GM19099 (cell line): ENCODE measurements around the gene SNAPC4.

ENCODE experiments used
- POLR2A ChIP-seq: IDR thresholded peaks from 3 replicates; pipeline ENCODE4 v1.6.1; 2011; ENCODE audit warnings: low read depth; ENCODE audit not compliant: insufficient read length; ENCODE audit errors: extremely low read depth

Gene SNAPC4

GRCh38 chr9:136363949-136364748 is 35.8 kb downstream of the SNAPC4 start:
- TF ChIP-seq POLR2A: no peak

DNA sequence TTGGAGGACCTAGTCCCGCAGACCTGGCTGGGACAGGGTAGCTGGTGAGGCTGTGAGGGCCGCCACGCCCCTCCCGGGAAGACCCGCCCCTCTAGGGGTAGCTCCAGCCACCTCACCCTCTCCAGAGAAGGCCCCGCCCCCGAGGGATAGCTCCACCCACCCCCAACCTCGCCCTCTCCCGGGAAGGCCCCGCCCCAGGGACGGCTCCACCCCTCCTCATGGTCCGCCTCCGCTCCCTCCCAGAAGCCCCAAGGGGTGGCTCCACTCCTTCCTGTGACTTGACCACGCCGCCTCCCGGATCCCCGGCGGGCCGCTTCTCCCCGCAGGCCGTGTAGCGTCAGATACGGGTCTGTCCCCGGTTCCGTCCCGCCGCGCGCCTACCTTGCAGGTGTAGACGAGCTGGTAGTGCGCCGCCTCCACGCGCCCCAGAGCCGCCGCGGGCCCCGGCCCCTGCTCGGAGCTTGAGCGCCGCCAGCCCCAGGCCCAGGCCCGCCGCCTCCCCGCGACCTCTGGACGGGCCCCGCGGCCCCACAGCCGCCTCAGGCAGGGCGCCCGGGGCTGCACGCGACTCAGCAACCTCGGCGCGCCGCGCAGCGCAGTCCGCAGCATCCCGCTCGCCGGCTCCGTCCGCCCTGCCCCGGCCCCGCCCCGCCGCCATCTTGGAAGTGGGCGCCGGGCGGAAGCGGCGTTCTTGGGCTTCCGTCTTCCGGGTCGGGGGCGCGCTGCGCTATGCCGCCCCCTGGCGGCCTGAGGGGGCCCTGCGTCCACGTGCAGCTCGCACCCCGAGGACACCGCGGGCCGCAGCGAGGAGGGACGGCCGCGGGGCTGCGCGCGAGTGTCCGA is 36.6 kb downstream of the SNAPC4 start, which contains the start of gene DNLZ:
DNLZ (minus strand) TSS at position 639 of the 843 bp plus-strand sequence; CDS start at position 609, 30 bp downstream.
- TF ChIP-seq POLR2A: peak; percentile 80

- no peak for TF ChIP-seq POLR2A
Observed at GRCh38 chr9:136362450-136362784, 37.6 kb downstream of the SNAPC4 start.

DNA sequence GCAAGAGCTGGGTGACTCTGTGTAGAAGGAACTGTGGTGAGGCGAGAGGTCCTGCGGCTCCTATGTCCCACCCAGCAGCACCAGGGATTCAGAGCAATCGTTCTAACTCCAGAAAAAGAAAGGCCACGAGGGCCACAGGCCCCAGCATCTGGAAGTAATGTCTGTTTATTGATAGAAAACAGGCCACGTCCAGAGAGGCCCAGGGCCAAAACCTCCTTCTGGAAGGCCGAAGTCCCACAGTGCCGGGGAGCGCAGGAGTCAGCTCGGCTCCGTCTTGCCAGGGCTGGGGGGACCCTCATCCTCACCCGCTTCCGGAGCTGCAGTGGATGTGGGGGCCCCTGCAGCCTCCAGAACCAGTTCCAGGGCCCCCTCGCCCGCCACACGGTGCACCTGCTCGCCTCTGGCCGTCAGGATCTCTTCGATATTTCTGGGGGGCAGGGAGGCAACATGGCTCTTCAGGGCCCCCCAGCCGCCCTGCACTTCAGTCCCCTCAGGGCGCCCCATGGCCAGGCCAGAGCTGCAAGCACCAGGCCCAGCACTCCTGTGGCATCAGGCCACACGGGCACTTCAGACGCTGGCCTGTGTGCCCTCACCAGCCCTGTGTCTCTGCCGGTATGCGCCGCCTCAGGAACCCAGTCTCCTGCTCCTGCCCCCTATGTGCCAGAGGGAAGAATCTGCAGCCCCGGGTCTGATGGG is 38.1 kb downstream of the SNAPC4 start:
- no peak for TF ChIP-seq POLR2A

DNA sequence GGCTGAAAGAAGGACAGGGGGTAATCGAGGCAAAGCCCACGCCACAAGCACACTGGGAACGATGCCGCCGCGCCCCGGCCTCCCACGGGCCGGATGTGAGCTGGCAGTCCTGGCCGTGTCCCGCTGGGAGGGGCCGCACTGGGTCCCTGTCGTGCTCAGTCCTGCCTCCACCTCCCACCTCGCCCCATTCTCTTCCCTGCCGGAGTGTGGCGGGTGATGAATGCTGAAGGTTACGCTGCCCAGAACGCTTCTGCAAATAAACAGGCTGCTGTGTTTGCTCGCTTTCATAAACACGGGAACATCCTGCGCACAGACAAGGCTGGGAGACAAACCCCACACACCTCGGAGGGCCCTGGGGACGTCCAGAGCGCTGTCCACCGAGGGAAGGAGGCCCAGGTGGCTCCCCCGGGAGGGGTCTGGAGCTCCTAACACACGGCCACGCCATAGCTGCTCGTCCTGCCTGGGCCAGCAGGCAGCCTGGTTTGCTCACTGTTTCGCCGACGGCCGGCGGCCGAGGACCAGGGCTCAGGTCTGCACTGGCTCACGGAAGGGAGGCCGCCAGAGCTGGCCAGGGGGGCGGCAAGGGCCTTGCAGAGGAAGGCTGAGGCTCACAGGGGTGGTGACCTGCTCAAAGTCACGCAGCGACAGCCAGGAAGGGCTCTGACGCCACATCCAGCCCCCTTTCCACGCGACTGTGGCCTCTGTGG is 38.8 kb downstream of the SNAPC4 start:
- TF ChIP-seq POLR2A: no peak

DNA sequence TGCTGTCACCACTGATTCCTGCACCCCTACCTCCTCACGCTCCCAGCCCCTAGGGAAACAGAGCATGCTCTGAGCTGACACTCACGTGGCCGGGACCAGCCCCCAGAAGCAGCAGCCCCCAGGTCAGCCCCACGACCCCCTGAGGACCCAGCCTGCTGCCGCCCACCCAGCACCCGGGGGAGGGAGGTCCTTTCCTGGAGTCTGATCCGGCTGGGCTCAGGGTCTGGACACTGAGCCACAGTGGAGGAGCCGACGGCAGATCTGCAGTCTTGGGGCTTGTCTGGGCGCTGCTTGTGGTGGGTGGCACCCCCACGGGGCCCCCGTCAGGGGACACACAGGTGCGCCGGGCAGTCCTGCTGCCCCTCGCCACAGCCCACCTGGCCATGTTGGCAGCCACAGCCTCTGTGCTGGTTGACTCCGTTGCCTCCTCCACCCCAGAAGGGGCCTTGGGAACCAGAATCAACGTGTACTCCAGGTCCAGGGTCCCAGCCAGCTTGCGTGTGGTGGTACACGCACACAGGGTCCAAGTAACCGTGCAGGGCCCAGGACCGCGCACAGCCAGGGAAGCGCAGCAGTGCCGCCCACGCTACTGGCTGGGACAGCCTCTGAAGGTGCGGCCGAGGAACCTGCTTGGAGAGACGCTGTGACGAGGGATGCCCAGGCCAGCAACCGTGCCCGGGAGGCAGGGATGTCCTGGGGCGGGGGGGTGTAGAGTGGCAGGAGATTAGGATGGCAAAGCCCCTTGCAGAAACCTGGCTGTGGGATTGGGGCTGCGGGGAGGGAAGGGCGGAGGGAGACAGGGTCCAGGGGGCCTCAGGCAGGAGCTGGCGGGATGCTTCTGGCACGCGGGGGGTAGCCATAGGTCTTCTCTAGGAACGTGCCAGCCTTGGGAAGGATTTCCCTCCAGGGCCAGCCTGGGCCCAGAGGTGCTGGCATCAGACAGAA is 39.9 kb downstream of the SNAPC4 start:
- no peak for TF ChIP-seq POLR2A

GRCh38 chr9:136358888-136359287 is 41.1 kb downstream of the SNAPC4 start:
- TF ChIP-seq POLR2A: no peak

DNA sequence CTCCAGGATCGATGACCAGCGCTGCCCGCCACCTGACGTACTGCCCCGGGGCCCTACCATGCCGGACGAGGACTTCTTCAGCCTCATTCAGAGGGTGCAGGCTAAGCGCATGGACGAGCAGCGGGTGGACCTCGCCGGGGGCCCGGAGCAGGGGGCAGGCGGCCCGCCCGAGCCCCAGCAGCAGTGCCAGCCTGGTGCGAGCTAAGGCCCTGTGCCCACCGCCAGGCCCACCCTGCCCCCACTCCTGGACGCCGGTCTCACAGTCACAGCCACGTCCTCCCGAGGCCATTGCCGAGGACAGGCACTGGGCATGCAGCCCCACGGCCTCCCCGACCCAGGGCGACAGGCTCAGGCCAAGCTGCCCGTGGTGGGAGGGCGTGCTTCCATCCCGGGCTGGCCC is 42.0 kb downstream of the SNAPC4 start:
- TF ChIP-seq POLR2A: no peak

DNA sequence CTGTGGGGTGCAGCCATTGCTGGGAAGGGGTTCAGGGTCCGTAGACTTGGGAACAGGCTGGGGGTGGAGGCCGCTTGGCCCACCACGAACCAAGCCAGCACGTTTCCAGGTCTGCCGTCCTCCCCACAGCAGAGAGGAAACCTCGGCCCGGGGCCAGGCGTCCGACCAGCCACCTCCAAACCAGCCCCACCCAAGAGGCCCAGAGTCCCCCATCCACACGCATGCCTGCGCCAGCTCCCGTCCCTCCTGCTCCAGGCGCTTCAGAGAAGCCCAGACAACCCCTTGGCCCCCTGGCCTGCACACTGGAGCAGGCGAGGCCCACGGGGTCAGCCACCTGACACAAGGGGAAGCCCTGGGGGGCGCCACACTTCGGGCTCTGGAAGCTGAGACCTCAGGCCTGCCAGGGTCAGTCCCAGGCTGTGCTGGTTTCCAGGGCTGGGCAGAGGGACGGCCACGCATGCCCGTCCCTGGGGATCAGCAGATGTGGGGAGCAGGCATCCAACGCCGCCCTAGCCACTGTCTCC is 42.7 kb downstream of the SNAPC4 start:
- TF ChIP-seq POLR2A: no peak

- no peak for TF ChIP-seq POLR2A
Observed at GRCh38 chr9:136355616-136356557, 44.1 kb downstream of the SNAPC4 start.

- no peak for TF ChIP-seq POLR2A
Observed at GRCh38 chr9:136354592-136355085, 45.3 kb downstream of the SNAPC4 start.

DNA sequence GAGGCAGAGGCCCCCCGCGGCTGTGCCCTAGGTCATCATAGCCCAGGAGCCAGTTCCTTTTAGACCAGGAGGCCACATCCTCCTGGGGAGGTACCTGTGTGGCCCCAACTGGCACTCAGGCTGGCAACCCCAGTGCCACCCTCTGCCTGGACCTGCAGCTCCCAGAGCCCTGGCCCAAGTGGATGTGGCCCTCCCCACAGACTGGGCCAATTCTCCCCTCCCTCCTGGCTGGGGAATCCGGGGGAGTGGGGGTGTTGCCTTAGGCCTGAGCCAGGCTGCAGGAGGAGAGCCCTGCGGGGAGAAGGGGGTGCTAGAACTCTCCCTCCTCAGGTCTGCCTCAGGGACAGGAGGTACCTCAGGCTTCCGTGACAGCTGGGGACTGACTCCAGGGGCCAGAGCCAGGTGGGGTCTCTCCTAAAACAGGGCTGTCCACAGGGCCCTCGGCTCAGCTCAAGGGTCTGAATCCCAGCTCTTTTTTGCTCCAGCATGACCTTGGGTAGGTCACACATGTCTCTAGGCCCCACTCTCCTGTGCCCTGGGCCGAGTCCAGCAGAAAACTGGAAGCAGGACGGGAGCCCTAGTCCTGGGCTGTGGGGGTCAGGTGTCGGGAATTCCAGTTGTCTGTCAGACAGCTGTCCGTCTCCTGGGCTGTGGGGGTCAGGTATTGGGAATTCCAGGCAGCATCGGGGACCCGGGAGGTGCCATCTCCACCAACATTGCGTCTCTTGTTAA is 46.0 kb downstream of the SNAPC4 start:
- TF ChIP-seq POLR2A: no peak
